Measurements from ENCODE around the gene NUP98. TPM values are rescaled to one million over a fixed set of nuclear protein-coding genes. Genes with fewer than 3 reads are reported as not detected.

Gene NUP98
- total RNA-seq, 1 donor from 2014 or later, result 80.5 TPM

- Histone ChIP-seq H3K27ac (no peak overlapping the region), H3K4me1 (no peaks in the 10 kb centered on the region), H3K4me3 (no peak overlapping the region), H3K27me3 (no peaks in the 10 kb centered on the region), H3K36me3 (peaks cover 100% of the 10 kb centered on the region), H3K9me3 (no peaks in the 10 kb centered on the region)
- intact Hi-C loops (cut with DNase I), result no loop called here
- no peak for ATAC-seq
- TF ChIP-seq, protein P1, sequence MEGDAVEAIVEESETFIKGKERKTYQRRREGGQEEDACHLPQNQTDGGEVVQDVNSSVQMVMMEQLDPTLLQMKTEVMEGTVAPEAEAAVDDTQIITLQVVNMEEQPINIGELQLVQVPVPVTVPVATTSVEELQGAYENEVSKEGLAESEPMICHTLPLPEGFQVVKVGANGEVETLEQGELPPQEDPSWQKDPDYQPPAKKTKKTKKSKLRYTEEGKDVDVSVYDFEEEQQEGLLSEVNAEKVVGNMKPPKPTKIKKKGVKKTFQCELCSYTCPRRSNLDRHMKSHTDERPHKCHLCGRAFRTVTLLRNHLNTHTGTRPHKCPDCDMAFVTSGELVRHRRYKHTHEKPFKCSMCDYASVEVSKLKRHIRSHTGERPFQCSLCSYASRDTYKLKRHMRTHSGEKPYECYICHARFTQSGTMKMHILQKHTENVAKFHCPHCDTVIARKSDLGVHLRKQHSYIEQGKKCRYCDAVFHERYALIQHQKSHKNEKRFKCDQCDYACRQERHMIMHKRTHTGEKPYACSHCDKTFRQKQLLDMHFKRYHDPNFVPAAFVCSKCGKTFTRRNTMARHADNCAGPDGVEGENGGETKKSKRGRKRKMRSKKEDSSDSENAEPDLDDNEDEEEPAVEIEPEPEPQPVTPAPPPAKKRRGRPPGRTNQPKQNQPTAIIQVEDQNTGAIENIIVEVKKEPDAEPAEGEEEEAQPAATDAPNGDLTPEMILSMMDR (IDR thresholded peaks at IDR 0.05), result no peak
- DNase-seq, result no peak
These were observed 42.2 kb downstream of the NUP98 start for GRCh38 chr11:3755151-3755550.

GRCh38 chr11:3753110-3753509 lies 44.2 kb downstream of the NUP98 start:
- no peak overlapping the region for H3K27ac ChIP-seq
- H3K4me1 ChIP-seq, result no peaks in the 10 kb centered on the region
- DNase-seq (no peak), ATAC-seq (no peak)
- H3K27me3 ChIP-seq, result no peaks in the 10 kb centered on the region
- TF ChIP-seq, protein P1 (IDR thresholded peaks at IDR 0.05), result no peak
- peaks cover 98% of the 10 kb centered on the region for H3K36me3 ChIP-seq
- intact Hi-C loops (cut with DNase I), result no loop called here
- H3K9me3 ChIP-seq, result no peaks in the 10 kb centered on the region
- H3K4me3 ChIP-seq, result no peak overlapping the region

DNA sequence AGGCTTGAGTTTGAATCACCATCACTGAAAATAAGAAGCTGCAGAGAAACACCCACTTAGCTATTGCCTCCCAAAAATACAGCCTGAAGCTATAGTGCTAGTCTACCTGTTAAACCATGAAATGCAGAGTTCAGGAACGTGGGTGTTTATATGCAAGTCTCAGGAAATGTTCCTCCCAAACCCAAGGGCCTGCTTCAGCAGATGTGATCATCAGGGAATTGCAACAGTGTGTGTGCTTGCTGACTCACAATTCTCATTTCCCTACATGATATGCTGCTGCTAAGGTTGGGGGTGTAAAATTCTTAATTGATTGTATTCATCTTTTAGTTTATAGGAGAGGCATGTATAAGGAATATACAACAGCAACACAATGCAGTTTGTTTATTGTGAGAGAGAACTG lies 49.6 kb downstream of the NUP98 start:
- Histone ChIP-seq H3K9me3 (no peaks in the 10 kb centered on the region), H3K4me3 (no peak overlapping the region), H3K27me3 (no peaks in the 10 kb centered on the region), H3K36me3 (peaks cover 98% of the 10 kb centered on the region), H3K4me1 (no peaks in the 10 kb centered on the region), H3K27ac (no peak overlapping the region)
- TF ChIP-seq, protein P1 (IDR thresholded peaks at IDR 0.05), result no peak
- DNase-seq, result no peak
- peak; percentile 74 for ATAC-seq
- intact Hi-C loops (cut with DNase I), result no loop called here

- H3K36me3 ChIP-seq, result peaks cover 97% of the 10 kb centered on the region
- no peaks in the 10 kb centered on the region for H3K27me3 ChIP-seq
- no peak overlapping the region for H3K27ac ChIP-seq
- no peak for ATAC-seq
- TF ChIP-seq, protein P1 (IDR thresholded peaks at IDR 0.05), result no peak
- no peaks in the 10 kb centered on the region for H3K4me1 ChIP-seq
- H3K9me3 ChIP-seq, result no peaks in the 10 kb centered on the region
- H3K4me3 ChIP-seq, result no peak overlapping the region
- no peak for DNase-seq
- intact Hi-C loops (cut with DNase I), result no loop called here
These were observed 52.2 kb downstream of the NUP98 start for GRCh38 chr11:3745161-3745560.

GRCh38 chr11:3738723-3739122 lies 58.6 kb downstream of the NUP98 start:
- Histone ChIP-seq H3K4me1 (peaks cover 3% of the 10 kb centered on the region), H3K36me3 (peaks cover 83% of the 10 kb centered on the region), H3K9me3 (no peaks in the 10 kb centered on the region), H3K27ac (no peak overlapping the region), H3K27me3 (no peaks in the 10 kb centered on the region), H3K4me3 (no peak overlapping the region)
- DNase-seq (no peak), ATAC-seq (no peak)
- intact Hi-C loops (cut with DNase I), result no loop called here
- TF ChIP-seq, protein P1 (IDR thresholded peaks at IDR 0.05), result no peak

GRCh38 chr11:3738241-3738640 lies 59.1 kb downstream of the NUP98 start:
- Histone ChIP-seq H3K4me3 (no peak overlapping the region), H3K27ac (no peak overlapping the region), H3K27me3 (no peaks in the 10 kb centered on the region), H3K36me3 (peaks cover 83% of the 10 kb centered on the region), H3K4me1 (peaks cover 3% of the 10 kb centered on the region), H3K9me3 (no peaks in the 10 kb centered on the region)
- intact Hi-C loops (cut with DNase I), result no loop called here
- DNase-seq, result no peak
- TF ChIP-seq, protein P1 (IDR thresholded peaks at IDR 0.05), result no peak
- no peak for ATAC-seq
